Upper lobe of left lung (tissue), 6 donors: ENCODE data around the gene OTOG. TPM values are rescaled to one million over a fixed set of nuclear protein-coding genes. Genes with fewer than 3 reads are reported as not detected.

Experiments used
- ATAC-seq, 2 donors: fragments of 200-7000 bp; cut with Tn5 transposase; one replicate each; pipeline ENCODE4 v1.9.1; 2022; ENCODE audit warnings: mild to moderate bottlenecking in 2 of 2, moderate library complexity in 2 of 2; ENCODE audit not compliant: low FRiP score in 2 of 2
- DNase-seq, 2 donors: peaks; one replicate each; pipeline ENCODE4 v3.0.0-alpha.2; 2019 to 2020
- H3K27ac ChIP-seq, 4 donors: fragments of 200-600 bp; sonication (generic); one replicate each; pipeline ENCODE4 v1.5.1; 2016 to 2019
- H3K27me3 ChIP-seq, 4 donors: fragments of 200-600 bp; sonication (generic); one replicate each; pipeline ENCODE4 v1.5.1; 2017 to 2019
- H3K36me3 ChIP-seq, 4 donors: fragments of 200-600 bp; sonication (generic); one replicate each; pipeline ENCODE4 v1.5.1; 2016 to 2019
- H3K4me1 ChIP-seq, 4 donors: fragments of 200-600 bp; sonication (generic); one replicate each; pipeline ENCODE4 v1.5.1; 2018 to 2019
- H3K4me3 ChIP-seq, 4 donors: fragments of 200-600 bp; sonication (generic); one replicate each; pipeline ENCODE4 v1.5.1; 2017 to 2019; ENCODE audit warnings: mild to moderate bottlenecking in 2 of 4, moderate library complexity in 1 of 4
- H3K9me3 ChIP-seq, 4 donors: fragments of 200-600 bp; sonication (generic); one replicate each; pipeline ENCODE4 v1.5.1; 2018 to 2019
- EP300 ChIP-seq, 4 donors: sonication (generic); formaldehyde crosslinking; IDR thresholded peaks; one replicate each; pipeline ENCODE4 v1.5.1; 2017; ENCODE audit warnings: antibody characterized with exemption in 4 of 4, control low read depth in 2 of 4
- POLR2A ChIP-seq, 4 donors: fragments of 450-650 bp; IDR thresholded peaks; one replicate each; pipeline ENCODE4 v1.5.1; 2016 to 2017; ENCODE audit warnings: antibody characterized with exemption in 4 of 4, mild to moderate bottlenecking in 2 of 4
- POLR2AphosphoS5 ChIP-seq, 2 donors: sonication (generic); formaldehyde crosslinking; IDR thresholded peaks; one replicate each; pipeline ENCODE4 v1.5.1; 2017; ENCODE audit warnings: antibody characterized with exemption in 2 of 2
- WGBS, 2 donors: methylation state at CpG; one replicate each; pipeline ENCODE4 v1.1.5; 2017 to 2018; 5-methylcytosine and 5-hydroxymethylcytosine counted together
- total RNA-seq, 6 donors: library from RNA; depleted of rRNA in 4 of 6; stranded (reverse); fragments of >200 nt in 4 of 6; gene quantifications; one replicate each; pipeline versions ENCODE4 v1.1.0 to v1.2.1, GENCODE V29; 2016 to 2021
- TF ChIP-seq, protein P1 (sequence below), 6 experiments: fragments of 450-650 bp in 4 of 6; fragments of 200-600 bp in 2 of 6; sonication (generic) in 2 of 6; IDR thresholded peaks; one replicate each; pipeline ENCODE4 v1.5.1; 2016 to 2019; ENCODE audit warnings: antibody characterized with exemption in 6 of 6
- donor health status: DM: no; HTN: no; CAD: no; lungs with moderate emphysema.
- donor health status: DM: no; HTN: yes; CAD: no; lungs with severe emphysema.

OTOG gene
- total RNA-seq, 6 donors from 2014 or later: not detected

DNA sequence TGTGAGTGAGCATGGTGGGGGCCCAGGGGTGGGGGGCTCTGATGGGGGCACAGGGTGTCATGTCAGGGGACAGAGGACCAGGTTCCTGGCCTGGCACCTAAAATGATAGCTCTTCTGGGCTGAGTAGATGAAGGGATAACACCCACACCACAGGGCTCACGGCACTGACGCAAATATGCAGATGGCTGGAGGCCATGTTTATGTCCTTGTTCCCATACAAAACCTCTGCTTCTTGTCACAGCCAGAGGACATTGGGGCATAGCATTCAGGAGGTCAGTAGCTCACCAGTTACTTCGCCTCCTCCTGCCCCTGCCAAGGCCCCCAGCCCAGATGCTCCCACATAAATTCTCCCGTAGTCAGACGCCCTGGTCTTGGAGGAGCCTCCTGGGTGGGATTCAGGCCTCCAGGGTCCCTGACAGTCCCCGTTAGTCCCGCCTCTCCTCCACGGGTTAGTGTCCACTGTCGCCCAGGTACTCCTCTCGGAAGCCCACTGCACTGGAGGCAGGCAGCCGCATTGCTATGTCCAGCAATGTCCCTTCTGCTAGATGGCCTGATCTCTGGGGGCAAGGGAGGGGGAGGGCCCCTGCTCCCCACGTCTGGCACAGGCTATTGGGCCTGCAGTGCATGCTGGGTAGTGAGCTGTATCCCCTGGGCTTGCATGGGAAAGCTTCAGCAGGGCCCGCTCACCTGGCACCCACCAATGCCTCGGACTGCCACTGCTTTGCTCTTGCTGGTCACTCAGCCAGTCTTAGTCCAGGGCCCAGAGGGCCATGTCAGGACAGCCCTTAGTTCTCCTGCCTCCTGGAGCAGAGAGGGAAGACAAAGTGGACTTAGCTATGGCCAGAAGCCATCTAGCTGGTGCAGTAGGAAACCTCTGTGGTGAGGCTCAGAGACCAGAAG, 96.7 kb downstream of the OTOG start:
- ATAC-seq (no peak), DNase-seq (peak in 1 of 2 donors; percentile 47)
- TF ChIP-seq, protein P1, sequence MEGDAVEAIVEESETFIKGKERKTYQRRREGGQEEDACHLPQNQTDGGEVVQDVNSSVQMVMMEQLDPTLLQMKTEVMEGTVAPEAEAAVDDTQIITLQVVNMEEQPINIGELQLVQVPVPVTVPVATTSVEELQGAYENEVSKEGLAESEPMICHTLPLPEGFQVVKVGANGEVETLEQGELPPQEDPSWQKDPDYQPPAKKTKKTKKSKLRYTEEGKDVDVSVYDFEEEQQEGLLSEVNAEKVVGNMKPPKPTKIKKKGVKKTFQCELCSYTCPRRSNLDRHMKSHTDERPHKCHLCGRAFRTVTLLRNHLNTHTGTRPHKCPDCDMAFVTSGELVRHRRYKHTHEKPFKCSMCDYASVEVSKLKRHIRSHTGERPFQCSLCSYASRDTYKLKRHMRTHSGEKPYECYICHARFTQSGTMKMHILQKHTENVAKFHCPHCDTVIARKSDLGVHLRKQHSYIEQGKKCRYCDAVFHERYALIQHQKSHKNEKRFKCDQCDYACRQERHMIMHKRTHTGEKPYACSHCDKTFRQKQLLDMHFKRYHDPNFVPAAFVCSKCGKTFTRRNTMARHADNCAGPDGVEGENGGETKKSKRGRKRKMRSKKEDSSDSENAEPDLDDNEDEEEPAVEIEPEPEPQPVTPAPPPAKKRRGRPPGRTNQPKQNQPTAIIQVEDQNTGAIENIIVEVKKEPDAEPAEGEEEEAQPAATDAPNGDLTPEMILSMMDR (IDR thresholded peaks at IDR 0.05): no peak
- TF ChIP-seq EP300 (IDR thresholded peaks at IDR 0.05): no peak
- TF ChIP-seq POLR2AphosphoS5 (IDR thresholded peaks at IDR 0.05): no peak
- no peak for TF ChIP-seq POLR2A (IDR thresholded peaks at IDR 0.05)
- Histone ChIP-seq H3K4me1 (no peaks in the 10 kb centered on the region), H3K4me3 (no peak overlapping the region), H3K36me3 (no peaks in the 10 kb centered on the region), H3K9me3 (no peaks in the 10 kb centered on the region), H3K27ac (no peak overlapping the region), H3K27me3 (no peaks in the 10 kb centered on the region)
- WGBS, 2 donors: 75 to 87% methylated on average over 7 to 14 of the region's 14 CpGs

DNA sequence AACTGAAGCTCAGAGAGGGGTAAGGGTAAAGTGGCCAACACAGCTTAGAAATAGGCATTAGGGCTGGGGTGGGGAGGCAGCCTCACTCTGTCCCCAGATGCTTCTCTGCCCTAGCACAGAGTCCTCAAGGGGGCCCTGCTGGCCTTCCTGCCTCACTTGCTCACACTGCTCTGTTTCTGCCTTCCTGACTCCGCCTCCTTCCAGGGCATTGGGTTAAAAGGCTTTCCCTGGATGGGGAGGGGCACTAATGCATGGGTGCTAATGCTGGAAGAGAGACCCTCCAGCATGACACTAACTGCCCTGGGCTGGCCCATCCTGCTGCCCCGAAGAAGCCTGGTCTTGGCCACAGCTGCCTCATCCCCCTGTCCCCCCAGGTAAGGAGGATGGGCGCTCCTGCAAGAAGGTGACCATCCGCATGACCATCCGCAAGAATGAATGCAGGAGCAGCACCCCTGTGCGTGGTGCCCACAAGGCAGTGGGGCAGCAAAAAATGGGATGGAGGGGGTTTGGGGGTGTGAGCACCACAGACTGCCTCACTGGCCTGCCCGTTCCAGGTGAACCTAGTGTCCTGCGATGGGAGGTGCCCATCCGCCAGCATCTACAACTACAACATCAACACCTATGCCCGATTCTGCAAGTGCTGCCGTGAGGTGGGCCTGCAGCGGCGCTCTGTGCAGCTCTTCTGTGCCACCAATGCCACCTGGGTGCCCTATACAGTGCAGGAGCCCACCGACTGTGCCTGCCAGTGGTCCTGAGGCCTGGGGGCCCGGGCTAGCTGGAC, 98.3 kb downstream of the OTOG start:
- H3K27ac ChIP-seq: no peak overlapping the region
- WGBS, 2 donors: 87 to 92% methylated on average over 3 to 10 of the region's 15 CpGs
- no peaks in the 10 kb centered on the region for H3K27me3 ChIP-seq
- ATAC-seq: no peak
- no peaks in the 10 kb centered on the region for H3K4me1 ChIP-seq
- TF ChIP-seq POLR2AphosphoS5 (IDR thresholded peaks at IDR 0.05) (no peak), EP300 (IDR thresholded peaks at IDR 0.05) (no peak), POLR2A (IDR thresholded peaks at IDR 0.05) (no peak)
- TF ChIP-seq, protein P1 (IDR thresholded peaks at IDR 0.05): no peak
- no peak overlapping the region for H3K4me3 ChIP-seq
- no peaks in the 10 kb centered on the region for H3K9me3 ChIP-seq
- no peaks in the 10 kb centered on the region for H3K36me3 ChIP-seq
- peak in 1 of 2 donors; percentile 51 for DNase-seq

DNA sequence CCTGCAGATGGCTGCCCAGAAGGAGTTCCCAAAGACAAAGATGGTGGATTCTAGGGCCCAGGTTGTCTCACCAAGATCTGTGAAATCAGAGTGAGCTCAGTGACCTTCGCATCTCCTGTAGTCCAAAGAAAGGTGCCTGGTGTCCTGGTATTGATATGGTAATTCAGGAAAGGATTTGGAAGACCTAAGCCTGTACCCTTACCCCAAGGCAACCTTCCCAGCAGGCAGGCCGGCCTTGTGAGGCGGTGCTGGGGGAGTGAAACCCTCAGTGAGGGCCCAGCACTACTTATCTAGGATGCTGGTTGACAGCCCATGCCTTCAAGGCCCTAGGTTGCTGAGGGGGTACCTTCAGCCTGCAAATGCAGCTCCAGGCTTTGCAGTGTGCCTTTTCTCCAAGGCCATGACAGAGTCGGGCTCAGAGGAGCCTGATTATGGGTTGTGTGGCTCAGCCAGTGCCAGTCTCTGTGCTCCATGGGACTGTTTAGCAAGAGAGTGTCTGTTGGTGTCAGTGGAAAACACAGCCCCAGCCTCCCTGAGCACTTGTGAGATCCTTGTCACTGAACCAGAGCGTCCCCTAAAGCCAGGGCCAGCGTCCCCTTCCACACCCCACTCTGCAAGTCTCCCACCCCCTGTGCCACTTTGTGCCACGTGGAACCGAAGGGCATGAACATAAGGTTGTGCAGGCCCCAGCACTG, 99.5 kb downstream of the OTOG start:
- DNase-seq (no peak), ATAC-seq (no peak)
- H3K27ac ChIP-seq: no peak overlapping the region
- H3K9me3 ChIP-seq: no peaks in the 10 kb centered on the region
- H3K27me3 ChIP-seq: no peaks in the 10 kb centered on the region
- no peak overlapping the region for H3K4me3 ChIP-seq
- no peaks in the 10 kb centered on the region for H3K4me1 ChIP-seq
- H3K36me3 ChIP-seq: no peaks in the 10 kb centered on the region
- TF ChIP-seq POLR2A (IDR thresholded peaks at IDR 0.05) (no peak), POLR2AphosphoS5 (IDR thresholded peaks at IDR 0.05) (no peak), EP300 (IDR thresholded peaks at IDR 0.05) (no peak)
- TF ChIP-seq, protein P1 (IDR thresholded peaks at IDR 0.05): no peak
- 58 to 70% methylated on average over 4 to 7 of the region's 8 CpGs for WGBS, 2 donors

DNA sequence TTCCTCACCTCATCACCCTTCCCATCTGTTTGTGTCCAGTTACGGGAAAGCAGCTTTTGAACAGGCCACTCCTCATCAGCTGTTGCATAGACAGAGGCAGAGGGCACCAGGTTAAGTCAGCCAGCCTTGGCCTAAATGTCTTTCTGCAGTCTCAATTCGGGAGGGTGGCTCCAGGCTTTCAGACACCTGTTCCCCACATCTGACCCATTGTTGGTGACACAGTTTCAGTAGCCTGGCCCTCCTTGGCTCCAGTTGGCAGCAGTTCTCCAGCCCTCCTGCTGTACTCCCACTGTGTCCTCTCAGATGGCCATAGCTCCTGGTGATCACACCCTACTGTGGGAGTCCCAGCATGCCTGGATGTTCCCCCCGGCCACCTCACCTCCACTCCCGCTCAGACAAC, 101.5 kb downstream of the OTOG start:
- no peak overlapping the region for H3K4me3 ChIP-seq
- 79 to 82% methylated on average over 3 to 4 of the region's 4 CpGs for WGBS, 2 donors
- no peaks in the 10 kb centered on the region for H3K9me3 ChIP-seq
- DNase-seq: no peak
- no peaks in the 10 kb centered on the region for H3K27me3 ChIP-seq
- no peak for ATAC-seq
- no peaks in the 10 kb centered on the region for H3K4me1 ChIP-seq
- TF ChIP-seq POLR2AphosphoS5 (IDR thresholded peaks at IDR 0.05) (no peak), POLR2A (IDR thresholded peaks at IDR 0.05) (no peak), EP300 (IDR thresholded peaks at IDR 0.05) (no peak)
- TF ChIP-seq, protein P1 (IDR thresholded peaks at IDR 0.05): no peak
- no peaks in the 10 kb centered on the region for H3K36me3 ChIP-seq
- no peak overlapping the region for H3K27ac ChIP-seq
